Activated CD4-positive, CD25-positive, alpha-beta regulatory T cell (primary cell): ENCODE measurements around the gene NFIA.

ENCODE experiments used
- DNase-seq, 4 experiments: peaks; one replicate each; lab custom pipeline; 2025; lab: John Stamatoyannopoulos, UW

NFIA gene

GRCh38 chr1:61152469-61153105, 70.2 kb downstream of the NFIA start:
- no peak for DNase-seq

- DNase-seq, result no peak
Measured at GRCh38 chr1:61156576-61157467, 74.5 kb downstream of the NFIA start.

GRCh38 chr1:61157468-61157987, 75.2 kb downstream of the NFIA start:
- DNase-seq, result no peak

- no peak for DNase-seq
Measured at GRCh38 chr1:61158591-61158990, 76.2 kb downstream of the NFIA start.

- DNase-seq, result no peak
Measured at GRCh38 chr1:61160526-61160925, 78.2 kb downstream of the NFIA start.

- no peak for DNase-seq
Measured at GRCh38 chr1:61162520-61163258, 80.3 kb downstream of the NFIA start.

- no peak for DNase-seq
Measured at GRCh38 chr1:61163355-61163754, 81.0 kb downstream of the NFIA start.

- DNase-seq, result no peak
Measured at GRCh38 chr1:61165402-61165801, 83.0 kb downstream of the NFIA start.

- DNase-seq, result no peak
Measured at GRCh38 chr1:61167309-61167708, 84.9 kb downstream of the NFIA start.

- no peak for DNase-seq
Measured at GRCh38 chr1:61169045-61169444, 86.7 kb downstream of the NFIA start.

- DNase-seq, result no peak
Measured at GRCh38 chr1:61169634-61170033, 87.3 kb downstream of the NFIA start.

- DNase-seq, result no peak
Measured at GRCh38 chr1:61170328-61171238, 88.2 kb downstream of the NFIA start.

GRCh38 chr1:61171346-61171745, 89.0 kb downstream of the NFIA start:
- no peak for DNase-seq

GRCh38 chr1:61171974-61172373, 89.6 kb downstream of the NFIA start:
- DNase-seq, result no peak

GRCh38 chr1:61173118-61173517, 90.8 kb downstream of the NFIA start:
- DNase-seq, result no peak

GRCh38 chr1:61174060-61174795, 91.9 kb downstream of the NFIA start:
- no peak for DNase-seq

- no peak for DNase-seq
Measured at GRCh38 chr1:61175976-61176375, 93.6 kb downstream of the NFIA start.

- DNase-seq, result no peak
Measured at GRCh38 chr1:61181067-61182038, 99.0 kb downstream of the NFIA start.

- no peak for DNase-seq
Measured at GRCh38 chr1:61182049-61182448, 99.7 kb downstream of the NFIA start.

GRCh38 chr1:61182480-61182879, 100.1 kb downstream of the NFIA start:
- no peak for DNase-seq
